Measurements from ENCODE around the gene PAOX.

The PAOX gene

DNA sequence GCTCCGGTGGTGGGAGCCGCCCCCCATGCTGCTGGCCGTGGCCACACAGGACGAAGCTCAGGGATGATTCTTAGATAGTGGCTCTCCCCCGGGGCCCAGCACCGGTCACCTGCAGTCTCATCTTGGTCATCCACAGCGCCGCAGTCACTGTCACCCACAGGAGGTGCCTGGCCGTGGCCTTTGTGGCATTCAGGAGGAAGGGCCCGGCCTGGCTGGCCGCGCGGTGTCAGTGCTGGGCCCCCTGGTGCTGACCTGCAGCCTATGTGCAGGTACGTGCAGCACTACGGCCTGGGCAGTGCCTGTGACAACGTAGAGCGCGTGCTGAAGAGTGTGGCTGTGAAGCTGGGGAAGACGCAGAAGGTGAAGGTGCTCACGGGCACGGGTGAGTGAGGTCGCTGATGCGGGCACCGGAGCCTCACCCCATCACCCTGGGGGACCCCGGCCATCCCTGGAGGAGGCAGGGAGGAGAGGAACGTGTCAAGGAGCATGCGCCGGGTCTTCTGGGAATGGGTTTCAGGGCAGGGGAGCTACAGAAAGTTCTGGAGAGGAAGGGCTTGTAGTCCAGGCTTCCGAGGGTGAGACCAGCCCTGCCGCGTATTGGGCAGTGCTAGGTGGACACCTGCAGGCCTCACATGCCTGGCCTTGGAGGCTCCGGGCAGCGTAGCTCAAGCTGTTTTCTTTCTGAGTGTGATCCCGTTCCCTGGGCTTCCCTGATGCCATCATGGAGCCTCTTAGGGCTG, 40.3 kb downstream of the PAOX start:
- TF ChIP-seq, protein P1, sequence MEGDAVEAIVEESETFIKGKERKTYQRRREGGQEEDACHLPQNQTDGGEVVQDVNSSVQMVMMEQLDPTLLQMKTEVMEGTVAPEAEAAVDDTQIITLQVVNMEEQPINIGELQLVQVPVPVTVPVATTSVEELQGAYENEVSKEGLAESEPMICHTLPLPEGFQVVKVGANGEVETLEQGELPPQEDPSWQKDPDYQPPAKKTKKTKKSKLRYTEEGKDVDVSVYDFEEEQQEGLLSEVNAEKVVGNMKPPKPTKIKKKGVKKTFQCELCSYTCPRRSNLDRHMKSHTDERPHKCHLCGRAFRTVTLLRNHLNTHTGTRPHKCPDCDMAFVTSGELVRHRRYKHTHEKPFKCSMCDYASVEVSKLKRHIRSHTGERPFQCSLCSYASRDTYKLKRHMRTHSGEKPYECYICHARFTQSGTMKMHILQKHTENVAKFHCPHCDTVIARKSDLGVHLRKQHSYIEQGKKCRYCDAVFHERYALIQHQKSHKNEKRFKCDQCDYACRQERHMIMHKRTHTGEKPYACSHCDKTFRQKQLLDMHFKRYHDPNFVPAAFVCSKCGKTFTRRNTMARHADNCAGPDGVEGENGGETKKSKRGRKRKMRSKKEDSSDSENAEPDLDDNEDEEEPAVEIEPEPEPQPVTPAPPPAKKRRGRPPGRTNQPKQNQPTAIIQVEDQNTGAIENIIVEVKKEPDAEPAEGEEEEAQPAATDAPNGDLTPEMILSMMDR (IDR thresholded peaks at IDR 0.05; ENCODE audit: low read length): no peak
- TF ChIP-seq EZH2 (IDR thresholded peaks at IDR 0.05; ENCODE audit: borderline replicate concordance, low read length): no peak
- H3K4me3 ChIP-seq (ENCODE audit: low read depth, low read length, poor library complexity, severe bottlenecking): no peak overlapping the region
- no peaks in the 10 kb centered on the region for H3K9me2 ChIP-seq (ENCODE audit: low read depth, low read length)
- H4K20me1 ChIP-seq (ENCODE audit: insufficient read depth, low read length): no peaks in the 10 kb centered on the region
- no peaks in the 10 kb centered on the region for H3K27me3 ChIP-seq (ENCODE audit: insufficient read depth, low read length)
- no peak overlapping the region for H3K4me2 ChIP-seq (ENCODE audit: low read length)
- H3F3A ChIP-seq (ENCODE audit: insufficient read depth, low read length): no peaks in the 10 kb centered on the region
- no peak overlapping the region for H3K9ac ChIP-seq (ENCODE audit: low read length)
- H3K79me2 ChIP-seq (ENCODE audit: insufficient read depth, low read length): no peaks in the 10 kb centered on the region
- peaks cover 51% of the 10 kb centered on the region for H3K36me3 ChIP-seq (ENCODE audit: insufficient read depth, low read length)
- H2AFZ ChIP-seq (ENCODE audit: low read length): no peak overlapping the region
- no peaks in the 10 kb centered on the region for H3K4me1 ChIP-seq (ENCODE audit: insufficient read depth, low read length, severe bottlenecking)
- peaks cover 4% of the 10 kb centered on the region; the same call in 1 of the 2 replicates for H3K9me3 ChIP-seq (ENCODE audit: low read length)
- no peak overlapping the region for H3K27ac ChIP-seq (ENCODE audit: low read depth, low read length, poor library complexity, severe bottlenecking)

DNA sequence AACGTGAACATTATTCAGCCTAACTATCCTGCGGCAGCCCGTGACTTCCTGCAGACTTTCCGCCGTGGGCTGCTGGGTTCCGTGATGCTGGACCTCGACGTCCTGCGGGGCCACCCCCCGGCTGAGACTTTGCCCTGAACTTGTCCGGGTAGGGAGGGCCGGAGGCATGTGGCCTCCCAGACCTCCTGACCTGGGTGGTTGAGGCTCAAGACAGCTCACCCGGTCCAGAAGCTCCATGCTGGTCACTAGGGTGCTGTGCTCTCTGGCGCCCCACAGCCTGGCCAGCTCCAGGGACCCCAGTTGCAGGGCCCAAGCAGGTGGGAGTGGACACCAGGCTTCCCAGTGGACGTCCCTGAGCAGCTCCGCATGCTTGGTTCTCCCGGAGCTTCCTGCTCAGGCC, 41.0 kb downstream of the PAOX start:
- Histone ChIP-seq H3K4me2 (ENCODE audit: low read length) (no peak overlapping the region), H3K9ac (ENCODE audit: low read length) (no peak overlapping the region), H3K4me3 (ENCODE audit: low read depth, low read length, poor library complexity, severe bottlenecking) (no peak overlapping the region), H4K20me1 (ENCODE audit: insufficient read depth, low read length) (no peaks in the 10 kb centered on the region), H3K79me2 (ENCODE audit: insufficient read depth, low read length) (no peaks in the 10 kb centered on the region), H3F3A (ENCODE audit: insufficient read depth, low read length) (no peaks in the 10 kb centered on the region), H3K27ac (ENCODE audit: low read depth, low read length, poor library complexity, severe bottlenecking) (no peak overlapping the region), H3K9me2 (ENCODE audit: low read depth, low read length) (no peaks in the 10 kb centered on the region), H3K9me3 (ENCODE audit: low read length) (peaks cover 4% of the 10 kb centered on the region; the same call in 1 of the 2 replicates), H2AFZ (ENCODE audit: low read length) (no peak overlapping the region), H3K27me3 (ENCODE audit: insufficient read depth, low read length) (no peaks in the 10 kb centered on the region), H3K4me1 (ENCODE audit: insufficient read depth, low read length, severe bottlenecking) (no peaks in the 10 kb centered on the region), H3K36me3 (ENCODE audit: insufficient read depth, low read length) (peaks cover 49% of the 10 kb centered on the region)
- TF ChIP-seq EZH2 (IDR thresholded peaks at IDR 0.05; ENCODE audit: borderline replicate concordance, low read length): no peak
- TF ChIP-seq, protein P1 (IDR thresholded peaks at IDR 0.05; ENCODE audit: low read length): no peak

DNA sequence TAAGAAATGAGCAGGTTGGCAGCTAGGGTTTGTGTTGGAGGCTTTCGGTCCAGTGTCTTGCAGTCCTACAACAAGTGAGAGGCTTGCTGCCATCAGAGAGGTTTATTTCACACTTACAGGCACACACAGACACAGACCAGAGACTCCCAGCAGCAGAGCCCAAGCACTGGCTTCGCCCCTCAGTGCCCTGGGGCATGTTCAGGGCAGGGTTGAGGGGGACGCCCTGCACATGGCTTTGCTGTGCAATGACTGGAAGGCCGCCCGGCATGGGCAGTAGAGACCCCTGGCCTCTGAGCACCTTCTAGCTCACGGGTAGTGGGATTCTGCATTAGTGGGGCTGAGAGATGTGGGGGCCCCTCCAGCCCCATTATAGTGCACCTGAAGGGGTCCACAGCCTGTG, 41.5 kb downstream of the PAOX start:
- Histone ChIP-seq H3K4me3 (ENCODE audit: low read depth, low read length, poor library complexity, severe bottlenecking) (no peak overlapping the region), H2AFZ (ENCODE audit: low read length) (no peak overlapping the region), H3K79me2 (ENCODE audit: insufficient read depth, low read length) (no peaks in the 10 kb centered on the region), H3K4me2 (ENCODE audit: low read length) (no peak overlapping the region), H3K9me2 (ENCODE audit: low read depth, low read length) (no peaks in the 10 kb centered on the region), H3K36me3 (ENCODE audit: insufficient read depth, low read length) (peaks cover 43% of the 10 kb centered on the region), H3K9me3 (ENCODE audit: low read length) (peaks cover 2% of the 10 kb centered on the region; the same call in 1 of the 2 replicates), H3K27me3 (ENCODE audit: insufficient read depth, low read length) (no peaks in the 10 kb centered on the region), H3K9ac (ENCODE audit: low read length) (no peak overlapping the region), H3F3A (ENCODE audit: insufficient read depth, low read length) (no peaks in the 10 kb centered on the region), H3K4me1 (ENCODE audit: insufficient read depth, low read length, severe bottlenecking) (no peaks in the 10 kb centered on the region), H3K27ac (ENCODE audit: low read depth, low read length, poor library complexity, severe bottlenecking) (no peak overlapping the region), H4K20me1 (ENCODE audit: insufficient read depth, low read length) (no peaks in the 10 kb centered on the region)
- TF ChIP-seq EZH2 (IDR thresholded peaks at IDR 0.05; ENCODE audit: borderline replicate concordance, low read length): no peak
- TF ChIP-seq, protein P1 (IDR thresholded peaks at IDR 0.05; ENCODE audit: low read length): no peak
